ENCODE data around the gene ZNF217.

Gene ZNF217

GRCh38 chr20:53570446-53571276, 23.0 kb downstream of the ZNF217 start:
- TF ChIP-seq CTCF (IDR thresholded peaks at IDR 0.05) = no peak

GRCh38 chr20:53569606-53570307, 23.9 kb downstream of the ZNF217 start:
- no peak for TF ChIP-seq CTCF (IDR thresholded peaks at IDR 0.05)

GRCh38 chr20:53569005-53569404, 24.6 kb downstream of the ZNF217 start:
- no peak for TF ChIP-seq CTCF (IDR thresholded peaks at IDR 0.05)

GRCh38 chr20:53568351-53568750, 25.3 kb downstream of the ZNF217 start:
- no peak for TF ChIP-seq CTCF (IDR thresholded peaks at IDR 0.05)

GRCh38 chr20:53567379-53567917, 26.2 kb downstream of the ZNF217 start:
- TF ChIP-seq CTCF (IDR thresholded peaks at IDR 0.05) = no peak

- no peak for TF ChIP-seq CTCF (IDR thresholded peaks at IDR 0.05)
Measured at GRCh38 chr20:53565254-53565653, 28.4 kb downstream of the ZNF217 start.

- no peak for TF ChIP-seq CTCF (IDR thresholded peaks at IDR 0.05)
Measured at GRCh38 chr20:53561505-53561904, 32.1 kb downstream of the ZNF217 start.
